Umbilical cord (tissue), 2 donors: ENCODE measurements around the gene HAPLN3. TPM values are rescaled to one million over a fixed set of nuclear protein-coding genes. Genes with fewer than 3 reads are reported as not detected.
A peak's percentile ranks its signal among the peaks of the same experiment; 100 is the strongest.

ENCODE experiments used
- DNase-seq: peaks from one replicate; pipeline ENCODE4 v3.0.0-alpha.2; 2015; ENCODE audit warnings: low spot score
- total RNA-seq: library from RNA; depleted of rRNA; stranded (reverse); fragments of >200 nt; gene quantifications from one replicate; pipeline ENCODE4 v1.2.3, GENCODE V29; 2014; ENCODE audit warnings: low replicate concordance; ENCODE audit not compliant: insufficient read depth

HAPLN3 gene
- total RNA-seq, 1 donor from 2014 or later: 19.7 TPM

GRCh38 chr15:88864861-88865497 is 30.4 kb downstream of the HAPLN3 start:
- no peak for DNase-seq

GRCh38 chr15:88863412-88863811 is 31.9 kb downstream of the HAPLN3 start:
- DNase-seq: no peak

GRCh38 chr15:88860212-88860611 is 35.1 kb downstream of the HAPLN3 start:
- no peak for DNase-seq

GRCh38 chr15:88859550-88859949 is 35.8 kb downstream of the HAPLN3 start:
- no peak for DNase-seq

- DNase-seq: no peak
Observed at GRCh38 chr15:88858934-88859333, 36.4 kb downstream of the HAPLN3 start.

GRCh38 chr15:88852476-88852875 is 42.9 kb downstream of the HAPLN3 start:
- DNase-seq: no peak

- peak; percentile 22 for DNase-seq
Observed at GRCh38 chr15:88849376-88850072, 45.8 kb downstream of the HAPLN3 start.

GRCh38 chr15:88848203-88848602 is 47.1 kb downstream of the HAPLN3 start:
- DNase-seq: no peak

- no peak for DNase-seq
Observed at GRCh38 chr15:88847144-88847543, 48.2 kb downstream of the HAPLN3 start.

- DNase-seq: no peak
Observed at GRCh38 chr15:88845616-88846015, 49.7 kb downstream of the HAPLN3 start.

- no peak for DNase-seq
Observed at GRCh38 chr15:88844749-88845386, 50.5 kb downstream of the HAPLN3 start.

GRCh38 chr15:88843334-88843733 is 52.0 kb downstream of the HAPLN3 start:
- DNase-seq: no peak

- no peak for DNase-seq
Observed at GRCh38 chr15:88842156-88842555, 53.2 kb downstream of the HAPLN3 start.

- no peak for DNase-seq
Observed at GRCh38 chr15:88841236-88841635, 54.1 kb downstream of the HAPLN3 start.

- no peak for DNase-seq
Observed at GRCh38 chr15:88839961-88840360, 55.4 kb downstream of the HAPLN3 start.

- no peak for DNase-seq
Observed at GRCh38 chr15:88839146-88839545, 56.2 kb downstream of the HAPLN3 start.

- no peak for DNase-seq
Observed at GRCh38 chr15:88838667-88839066, 56.7 kb downstream of the HAPLN3 start.

- DNase-seq: no peak
Observed at GRCh38 chr15:88835646-88836045, 59.7 kb downstream of the HAPLN3 start.

GRCh38 chr15:88835119-88835518 is 60.2 kb downstream of the HAPLN3 start:
- DNase-seq: peak; percentile 13

- peak; percentile 73 for DNase-seq
Observed at GRCh38 chr15:88834211-88834812, 61.0 kb downstream of the HAPLN3 start.

- peak; percentile 28 for DNase-seq
Observed at GRCh38 chr15:88833731-88834100, 61.6 kb downstream of the HAPLN3 start.
